IMR-90 (cell line): Measurements from ENCODE around the gene C9orf43. TPM values are rescaled to one million over a fixed set of nuclear protein-coding genes. Genes with fewer than 3 reads are reported as not detected.

Experiments used
- ATAC-seq: fragments of 200-7000 bp; cut with Tn5 transposase; 2 replicates; pipeline ENCODE4 v1.9.1; 2020; ENCODE audit warnings: low read depth, mild to moderate bottlenecking, moderate library complexity
- Bru-seq: library from RNA; stranded (reverse); fragments of 400-500 nt; gene quantifications from one replicate; lab custom pipeline; 2021; lab: Mats Ljungman, UMichigan
- BruChase-seq, 2 experiments: library from RNA; stranded (reverse); fragments of 400-500 nt; gene quantifications; one replicate each; lab custom pipeline; 2021; lab: Mats Ljungman, UMichigan
- BruUV-seq: library from RNA; stranded (reverse); fragments of 400-500 nt; replicated peaks from 2 replicates; lab custom pipeline; 2021; lab: Mats Ljungman, UMichigan
- CTCF ChIA-PET: fragments of 300-600 bp; formaldehyde crosslinking; extraction: SDS; loops from one replicate; lab custom pipeline; 2021; ENCODE audit warnings: antibody characterized with exemption; lab: Yijun Ruan, JAX
- POLR2A ChIA-PET: fragments of 300-600 bp; sonication (Branson Sonifier 250); formaldehyde crosslinking; loops from one replicate; lab custom pipeline; 2022; ENCODE audit warnings: antibody characterized with exemption; ENCODE audit not compliant: unreplicated experiment; lab: Charles Lee
- DNase-seq: peaks from one replicate; pipeline ENCODE4 v3.0.0; 2013
- H2AFZ ChIP-seq: replicated peaks from 2 replicates; pipeline ENCODE3; 2013; ENCODE audit warnings: low read length, mild to moderate bottlenecking; ENCODE audit not compliant: poor library complexity
- H2AK5ac ChIP-seq: 2 replicates; pipeline ENCODE4 v1.6.1; 2013; ENCODE audit warnings: low read depth, low read length, inconsistent platforms
- H2AK9ac ChIP-seq: replicated peaks from 2 replicates; pipeline ENCODE3; 2013; ENCODE audit warnings: mild to moderate bottlenecking, low read depth, low read length, moderate library complexity; ENCODE audit not compliant: poor library complexity
- H2BK120ac ChIP-seq: 2 replicates; pipeline ENCODE4 v1.6.1; 2013; ENCODE audit warnings: low read depth, low read length, inconsistent platforms
- H2BK15ac ChIP-seq: 3 replicates; pipeline ENCODE4 v1.6.1; 2013; ENCODE audit warnings: low read depth, low read length, inconsistent platforms
- H2BK20ac ChIP-seq: 2 replicates; pipeline ENCODE4 v1.6.1; 2013; ENCODE audit warnings: low read depth, mild to moderate bottlenecking, inconsistent platforms, low read length, moderate library complexity
- H2BK5ac ChIP-seq: 2 replicates; pipeline ENCODE4 v1.6.1; 2013; ENCODE audit warnings: mild to moderate bottlenecking, low read depth, low read length, inconsistent platforms; ENCODE audit not compliant: poor library complexity, severe bottlenecking
- H3K14ac ChIP-seq: replicated peaks from 2 replicates; pipeline ENCODE4 v1.6.1; 2013; ENCODE audit warnings: low read depth, low read length, inconsistent platforms
- H3K18ac ChIP-seq: 2 replicates; pipeline ENCODE4 v1.6.1; 2013; ENCODE audit warnings: low read depth, low read length, control low read depth
- H3K23ac ChIP-seq: 2 replicates; pipeline ENCODE4 v1.6.1; 2013; ENCODE audit warnings: low read depth, low read length, inconsistent platforms
- H3K27ac ChIP-seq: 2 replicates; pipeline ENCODE4 v1.5.1; 2013; ENCODE audit warnings: mild to moderate bottlenecking, control low read depth, low read length; ENCODE audit not compliant: insufficient read depth
- H3K27me3 ChIP-seq: 2 replicates; pipeline ENCODE4 v1.6.1; 2013; ENCODE audit warnings: low read length; ENCODE audit not compliant: control insufficient read depth, insufficient read depth
- H3K36me3 ChIP-seq: 2 replicates; pipeline ENCODE4 v1.6.1; 2013; ENCODE audit warnings: low read length, mixed read lengths; ENCODE audit not compliant: control insufficient read depth, insufficient read depth
- H3K4ac ChIP-seq: 2 replicates; pipeline ENCODE4 v1.6.1; 2013; ENCODE audit warnings: low read depth, low read length, inconsistent platforms
- H3K4me1 ChIP-seq: 2 replicates; pipeline ENCODE4 v1.6.1; 2013; ENCODE audit warnings: low read length, mixed read lengths; ENCODE audit not compliant: control insufficient read depth, insufficient read depth
- H3K4me2 ChIP-seq: 2 replicates; pipeline ENCODE4 v1.6.1; 2013; ENCODE audit warnings: low read depth, mild to moderate bottlenecking, control low read depth, low read length, moderate library complexity
- H3K4me3 ChIP-seq: 2 replicates; pipeline ENCODE4 v1.5.1; 2013; ENCODE audit warnings: low read depth, mild to moderate bottlenecking, control low read depth, low read length, moderate library complexity; ENCODE audit not compliant: insufficient read depth
- H3K56ac ChIP-seq: 2 replicates; pipeline ENCODE4 v1.6.1; 2013; ENCODE audit warnings: low read length, inconsistent platforms; ENCODE audit not compliant: insufficient read depth; ENCODE audit errors: extremely low read depth
- H3K79me1 ChIP-seq, 2 experiments: 2 replicates each; pipeline ENCODE4 v1.6.1; 2013; ENCODE audit warnings: low read length in 2 of 2, inconsistent platforms in 1 of 2, low read depth in 1 of 2
- H3K9ac ChIP-seq: 2 replicates; pipeline ENCODE4 v1.6.1; 2013; ENCODE audit warnings: low read depth, low read length, control low read depth
- H3K9me1 ChIP-seq: 2 replicates; pipeline ENCODE4 v1.6.1; 2013; ENCODE audit warnings: low read length, inconsistent platforms; ENCODE audit not compliant: insufficient read depth
- H3K9me3 ChIP-seq: 2 replicates; pipeline ENCODE4 v1.6.1; 2013; ENCODE audit warnings: low read length; ENCODE audit not compliant: control insufficient read depth, insufficient read depth
- H4K20me1 ChIP-seq: 2 replicates; pipeline ENCODE4 v1.6.1; 2013; ENCODE audit warnings: low read length, inconsistent platforms; ENCODE audit not compliant: insufficient read depth
- H4K5ac ChIP-seq: 2 replicates; pipeline ENCODE4 v1.6.1; 2013; ENCODE audit warnings: mild to moderate bottlenecking, low read depth, low read length, control low read depth
- H4K8ac ChIP-seq, 2 experiments: 2 replicates each; pipeline ENCODE4 v1.6.1; 2013; ENCODE audit warnings: low read depth in 2 of 2, low read length in 2 of 2, control low read depth in 1 of 2, inconsistent platforms in 1 of 2
- H4K91ac ChIP-seq: 2 replicates; pipeline ENCODE4 v1.6.1; 2013; ENCODE audit warnings: low read depth, low read length, inconsistent platforms; ENCODE audit not compliant: insufficient read depth
- CEBPB ChIP-seq: IDR thresholded peaks from 2 replicates; pipeline ENCODE4 v1.6.1; 2012; ENCODE audit warnings: low read depth, low read length, improper control_type of control experiment
- CHD1 ChIP-seq: IDR thresholded peaks from 2 replicates; pipeline ENCODE4 v1.6.1; 2012; ENCODE audit warnings: low read depth, low read length, improper control_type of control experiment
- ELK1 ChIP-seq: fragments of 150-350 bp; IDR thresholded peaks from 2 replicates; pipeline ENCODE4 v1.6.1; 2016; ENCODE audit warnings: low read depth, mild to moderate bottlenecking, low read length, moderate library complexity, borderline replicate concordance
- FOS ChIP-seq: fragments of 150-350 bp; IDR thresholded peaks from 2 replicates; pipeline ENCODE4 v1.6.1; 2016; ENCODE audit warnings: low read depth, low read length
- MAZ ChIP-seq: IDR thresholded peaks from 2 replicates; pipeline ENCODE4 v1.6.1; 2012; ENCODE audit warnings: low read depth, mild to moderate bottlenecking, low read length, improper control_type of control experiment, moderate library complexity, borderline replicate concordance
- MXI1 ChIP-seq: IDR thresholded peaks from 2 replicates; pipeline ENCODE4 v1.6.1; 2012; ENCODE audit warnings: low read depth, mild to moderate bottlenecking, low read length, moderate library complexity, borderline replicate concordance
- NFE2L2 ChIP-seq: fragments of 150-350 bp; IDR thresholded peaks from 2 replicates; pipeline ENCODE4 v1.6.1; 2016; ENCODE audit warnings: low read depth, mild to moderate bottlenecking, low read length
- POLR2A ChIP-seq: IDR thresholded peaks from 2 replicates; pipeline ENCODE4 v1.6.1; 2012; ENCODE audit warnings: mild to moderate bottlenecking, low read depth, low read length
- RAD21 ChIP-seq: IDR thresholded peaks from 2 replicates; pipeline ENCODE4 v1.6.1; 2012; ENCODE audit warnings: low read length, improper control_type of control experiment
- RCOR1 ChIP-seq: IDR thresholded peaks from 2 replicates; pipeline ENCODE4 v1.6.1; 2012; ENCODE audit warnings: mild to moderate bottlenecking, low read length, improper control_type of control experiment; ENCODE audit not compliant: insufficient replicate concordance
- SMC3 ChIP-seq: fragments of 150-350 bp; IDR thresholded peaks from 2 replicates; pipeline ENCODE4 v1.6.1; 2016; ENCODE audit warnings: low read depth, mild to moderate bottlenecking, antibody characterized with exemption, low read length, moderate library complexity
- WGBS, 2 experiments: methylation state at CpG; one replicate each; pipeline versions ENCODE4 v1.1.5 to v1.1.7; 2013; ENCODE audit warnings: missing lambda C conversion rate in 2 of 2; ENCODE audit not compliant: insufficient read length in 1 of 2; ENCODE audit errors: extremely low coverage in 2 of 2; 5-methylcytosine and 5-hydroxymethylcytosine counted together
- dilution Hi-C: fragments of 300-500 bp; cut with HindIII; formaldehyde crosslinking; loops from one replicate; pipeline ENCODE4 v1.14.3; 2018; ENCODE audit warnings: low sequenced_read_pairs; ENCODE audit not compliant: unreplicated experiment
- in situ Hi-C: fragments of 300-500 bp; cut with MboI; formaldehyde crosslinking; loops from 3 replicates; pipeline ENCODE4 v1.14.3; 2019; ENCODE audit warnings: low sequenced_read_pairs, inconsistent platforms, mixed read lengths
- intact Hi-C: fragments of 100-400 bp; cut with micrococcal nuclease; formaldehyde crosslinking; loops from 2 replicates; pipeline ENCODE4 v1.10.0; 2022
- long read RNA-seq: library from polyadenylated mRNA; unstranded; transcript quantifications from one replicate; pipeline ENCODE4 v2.0.0, GENCODE V29; 2021; ENCODE audit not compliant: unreplicated experiment
- polyA plus RNA-seq, 3 experiments: library from polyadenylated mRNA; depleted of rRNA; stranded (reverse); fragments of >200 nt; gene quantifications; 2 replicates each; pipeline ENCODE4 v1.2.3, GENCODE V29; 2012; ENCODE audit warnings: low replicate concordance in 1 of 3
- total RNA-seq: library from RNA; depleted of rRNA; stranded (reverse); fragments of >200 nt; gene quantifications from 2 replicates; pipeline ENCODE4 v1.2.3, GENCODE V29; 2012; rRNA removed
- TF ChIP-seq, protein P1 (sequence below): conservative IDR thresholded peaks from 2 replicates; pipeline ENCODE4 v1.5.1; 2012; ENCODE audit warnings: mild to moderate bottlenecking, low read depth, low read length, improper control_type of control experiment

Gene C9orf43
- total RNA-seq, result 0.28 and 0.36 TPM in 2 replicates
- polyA plus RNA-seq (2012; rRNA removed), result 0.24 and 0.46 TPM in 2 replicates
- polyA plus RNA-seq (2012; cell fraction: cytosol; rRNA removed), result 0.03 and 0.18 TPM in 2 replicates
- polyA plus RNA-seq (2012; cell fraction: nucleus; rRNA removed; ENCODE audit: low replicate concordance), result 0.28 and 0.56 TPM in 2 replicates
- Bru-seq, nascent RNA, result percentile 28 among the genes with signal in this experiment
- BruChase-seq, experiment 1, labeled RNA remaining after a 6-hour chase, result percentile 35 among the genes with signal in this experiment
- BruChase-seq, experiment 2, labeled RNA remaining after a 2-hour chase, result percentile 34 among the genes with signal in this experiment
- long read RNA-seq, result 0 reads

DNA sequence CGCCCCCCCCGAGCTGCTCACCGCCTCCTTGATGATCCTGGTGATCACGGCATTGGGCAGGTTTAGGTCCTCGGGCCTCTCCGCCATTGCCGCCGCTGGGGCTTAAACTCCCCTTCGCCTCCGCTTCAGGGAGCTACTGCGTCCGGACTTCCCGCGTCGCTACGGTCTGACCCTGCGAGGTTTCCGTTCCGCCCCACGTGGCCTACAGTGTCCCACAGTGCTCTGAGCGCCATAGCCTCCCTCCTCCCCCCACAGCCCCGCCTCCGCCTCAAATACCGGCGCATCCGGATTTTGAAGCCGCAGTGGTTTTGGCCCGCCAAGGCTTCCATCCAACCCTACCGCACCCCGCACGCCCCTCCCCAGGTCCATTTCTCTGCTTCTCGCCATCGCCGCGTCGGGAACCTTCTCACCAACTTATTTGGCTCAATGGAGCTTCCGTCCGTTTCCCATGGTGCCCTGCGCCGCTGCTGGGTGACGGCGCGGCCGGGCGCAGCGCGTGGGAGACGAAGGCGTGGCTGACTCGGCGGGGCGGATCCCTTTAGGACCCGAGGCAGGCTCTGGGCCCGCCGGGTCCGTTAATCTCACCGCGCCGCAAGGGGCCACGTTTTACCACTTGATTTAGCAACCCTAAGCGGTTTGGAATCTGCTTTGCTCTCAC, at the start of gene C9orf43, which contains the start of gene POLE3:
Gene C9orf43 (plus strand): TSS at position 541 of the 658 bp plus-strand sequence. CDS start 2,747 bp downstream, outside the sequence.
Gene POLE3 (minus strand): TSS at position 469 of the 658 bp plus-strand sequence. CDS start 382 bp downstream, at position 87.
- peak within 1 kb of the TSS; percentile 88 for H2AK9ac ChIP-seq
- peak within 1 kb of the TSS; percentile 99 for H2BK120ac ChIP-seq
- peak within 1 kb of the TSS; percentile 96 for H3K4me2 ChIP-seq
- H3K23ac ChIP-seq, result peak within 1 kb of the TSS; percentile 92
- WGBS, 2 experiments, result 0% methylated on average over 39 of the region's 61 CpGs; no CpG with 5 or more reads in 1 of the 2 experiments
- peak within 1 kb of the TSS; percentile 99 for H4K91ac ChIP-seq
- in situ Hi-C loops (no loop called here), dilution Hi-C loops (no loop called here), intact Hi-C loops (no loop called here)
- no peaks in the 10 kb centered on the region for H3K27me3 ChIP-seq
- H3K4me1 ChIP-seq, result peaks cover 3% of the 10 kb centered on the region; the same call in 1 of the 2 replicates
- H4K20me1 ChIP-seq, result no peaks in the 10 kb centered on the region
- H3K27ac ChIP-seq, result peak within 1 kb of the TSS; percentile 94
- H2BK20ac ChIP-seq, result peak within 1 kb of the TSS; percentile 73; the same call in 1 of the 2 replicates
- POLR2A ChIA-PET, result interaction anchor here (0.6 to 1.3 kb wide), 4 partner anchors 9 to 316 kb away, joined by 3 to 4 read pairs (median 3); partner anchors contain the start of gene ALAD
- peaks cover 3% of the 10 kb centered on the region for H3K36me3 ChIP-seq
- H3K18ac ChIP-seq, result peak within 1 kb of the TSS; percentile 95
- H3K9me3 ChIP-seq, result no peaks in the 10 kb centered on the region
- peak within 1 kb of the TSS; percentile 95 for H3K14ac ChIP-seq
- ATAC-seq (peak; percentile 97), DNase-seq (peak; percentile 94)
- peak within 1 kb of the TSS; percentile 96 for H2AFZ ChIP-seq
- peaks cover 12 to 19% of the 10 kb centered on the region in 2 experiments; a peak in 3 of 4 replicates for H3K79me1 ChIP-seq
- peak within 1 kb of the TSS; percentile 96 for H3K56ac ChIP-seq
- peak within 1 kb of the TSS; percentile 94 for H4K5ac ChIP-seq
- H2AK5ac ChIP-seq, result peak within 1 kb of the TSS; percentile 94
- peak within 1 kb of the TSS; percentile 71; the same call in 1 of the 3 replicates for H2BK15ac ChIP-seq
- no TSS peak for BruUV-seq
- H2BK5ac ChIP-seq, result peak within 1 kb of the TSS; percentile 96
- peak within 1 kb of the TSS; percentile 78 for H3K4me3 ChIP-seq
- H4K8ac ChIP-seq, result peak within 1 kb of the TSS; percentile 96 to 98
- peak within 1 kb of the TSS; percentile 95 for H3K4ac ChIP-seq
- H3K9ac ChIP-seq, result peak within 1 kb of the TSS; percentile 94
- CTCF ChIA-PET, result no interaction called here
- no peaks in the 10 kb centered on the region for H3K9me1 ChIP-seq
- TF ChIP-seq CEBPB (peak; percentile 83), RAD21 (no peak), POLR2A (peak; percentile 80), MXI1 (peak; percentile 79), RCOR1 (no peak), SMC3 (no peak; the same call in 1 of the 2 replicates), ELK1 (no peak), NFE2L2 (0 out of 2 replicates have a peak, but pooled peaks have one; percentile 15), FOS (no peak), MAZ (peak; percentile 69), CHD1 (no peak)
- TF ChIP-seq, protein P1, sequence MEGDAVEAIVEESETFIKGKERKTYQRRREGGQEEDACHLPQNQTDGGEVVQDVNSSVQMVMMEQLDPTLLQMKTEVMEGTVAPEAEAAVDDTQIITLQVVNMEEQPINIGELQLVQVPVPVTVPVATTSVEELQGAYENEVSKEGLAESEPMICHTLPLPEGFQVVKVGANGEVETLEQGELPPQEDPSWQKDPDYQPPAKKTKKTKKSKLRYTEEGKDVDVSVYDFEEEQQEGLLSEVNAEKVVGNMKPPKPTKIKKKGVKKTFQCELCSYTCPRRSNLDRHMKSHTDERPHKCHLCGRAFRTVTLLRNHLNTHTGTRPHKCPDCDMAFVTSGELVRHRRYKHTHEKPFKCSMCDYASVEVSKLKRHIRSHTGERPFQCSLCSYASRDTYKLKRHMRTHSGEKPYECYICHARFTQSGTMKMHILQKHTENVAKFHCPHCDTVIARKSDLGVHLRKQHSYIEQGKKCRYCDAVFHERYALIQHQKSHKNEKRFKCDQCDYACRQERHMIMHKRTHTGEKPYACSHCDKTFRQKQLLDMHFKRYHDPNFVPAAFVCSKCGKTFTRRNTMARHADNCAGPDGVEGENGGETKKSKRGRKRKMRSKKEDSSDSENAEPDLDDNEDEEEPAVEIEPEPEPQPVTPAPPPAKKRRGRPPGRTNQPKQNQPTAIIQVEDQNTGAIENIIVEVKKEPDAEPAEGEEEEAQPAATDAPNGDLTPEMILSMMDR, result peak; percentile 14; the same call in 1 of the 2 replicates
